GM19035 (cell line): Measurements from ENCODE around the gene MSRB2.

Experiments used
- ATAC-seq: cut with Tn5 transposase; IDR thresholded peaks from one replicate; pipeline ENCODE4 v1.9.1; 2021; ENCODE audit not compliant: unreplicated experiment

The MSRB2 gene

DNA sequence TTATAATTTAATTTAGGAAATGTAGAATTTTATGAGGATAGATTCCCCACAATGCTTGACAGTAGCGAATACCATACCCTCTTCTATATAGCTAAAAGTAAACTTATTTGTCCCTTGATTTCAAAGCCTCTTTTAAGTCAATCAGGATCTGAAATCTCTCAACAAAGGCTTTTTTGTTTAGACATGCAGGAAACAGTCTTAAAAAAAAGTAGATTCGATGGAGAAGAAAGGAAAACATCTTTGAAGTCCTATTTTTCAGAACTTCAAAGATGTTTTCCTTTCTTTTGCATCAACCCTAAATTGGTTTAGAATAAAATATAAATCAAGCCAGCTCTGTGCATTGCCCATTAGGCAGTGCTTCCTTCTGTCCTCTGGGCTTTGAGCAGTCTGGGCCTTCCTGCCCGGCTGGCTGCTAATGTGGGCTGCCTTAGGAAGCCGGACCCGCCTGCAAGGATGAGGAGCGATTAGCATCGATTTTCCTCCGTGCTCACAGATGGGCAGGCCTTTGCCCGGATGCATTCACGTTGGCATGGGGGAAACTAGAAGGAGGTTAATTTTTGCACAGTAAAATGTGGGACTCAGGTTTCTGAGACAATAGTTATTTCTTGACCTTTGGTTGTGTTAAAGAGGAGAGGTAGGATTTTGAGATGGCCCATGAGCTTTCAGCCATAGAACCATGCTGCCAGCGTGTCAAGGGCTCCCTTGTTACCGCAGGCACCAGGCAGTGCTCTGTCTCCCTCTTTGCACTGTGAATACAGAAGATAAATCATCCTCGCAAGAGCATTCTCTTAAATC is 15.5 kb downstream of the MSRB2 start:
- no peak for ATAC-seq

- ATAC-seq, result no peak
Measured at GRCh38 chr10:23111517-23112286, 16.3 kb downstream of the MSRB2 start.

DNA sequence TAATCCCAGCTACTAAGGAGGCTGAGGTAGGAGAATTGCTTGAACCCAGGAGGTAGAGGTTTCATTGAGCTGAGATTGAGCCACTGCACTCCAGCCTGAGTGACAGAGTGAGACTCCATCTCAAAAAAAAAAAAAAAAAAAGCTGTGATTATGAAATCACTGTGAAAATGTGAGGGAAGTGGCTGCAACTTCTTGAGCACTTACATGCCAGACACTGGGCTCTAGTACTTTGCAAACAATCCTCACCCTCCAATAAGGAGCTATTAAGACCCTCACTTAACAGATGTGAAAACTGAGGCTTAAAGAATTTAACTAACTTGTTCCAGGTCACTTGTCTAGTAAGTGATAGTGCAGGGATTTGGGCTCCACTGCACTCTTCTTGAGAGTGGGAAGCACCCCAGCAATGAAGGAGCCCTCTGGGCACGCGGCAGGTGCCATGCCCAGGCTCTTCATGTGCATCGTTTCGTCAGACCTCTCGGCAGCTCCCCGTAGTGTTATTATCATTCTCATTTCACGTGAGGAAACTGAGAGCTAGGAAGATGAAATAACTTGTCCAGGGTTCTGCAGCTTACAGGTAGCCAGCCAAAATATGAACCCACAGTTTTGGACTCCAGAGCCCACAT is 19.0 kb downstream of the MSRB2 start:
- no peak for ATAC-seq

- ATAC-seq, result no peak
Measured at GRCh38 chr10:23116486-23117205, 21.3 kb downstream of the MSRB2 start.

DNA sequence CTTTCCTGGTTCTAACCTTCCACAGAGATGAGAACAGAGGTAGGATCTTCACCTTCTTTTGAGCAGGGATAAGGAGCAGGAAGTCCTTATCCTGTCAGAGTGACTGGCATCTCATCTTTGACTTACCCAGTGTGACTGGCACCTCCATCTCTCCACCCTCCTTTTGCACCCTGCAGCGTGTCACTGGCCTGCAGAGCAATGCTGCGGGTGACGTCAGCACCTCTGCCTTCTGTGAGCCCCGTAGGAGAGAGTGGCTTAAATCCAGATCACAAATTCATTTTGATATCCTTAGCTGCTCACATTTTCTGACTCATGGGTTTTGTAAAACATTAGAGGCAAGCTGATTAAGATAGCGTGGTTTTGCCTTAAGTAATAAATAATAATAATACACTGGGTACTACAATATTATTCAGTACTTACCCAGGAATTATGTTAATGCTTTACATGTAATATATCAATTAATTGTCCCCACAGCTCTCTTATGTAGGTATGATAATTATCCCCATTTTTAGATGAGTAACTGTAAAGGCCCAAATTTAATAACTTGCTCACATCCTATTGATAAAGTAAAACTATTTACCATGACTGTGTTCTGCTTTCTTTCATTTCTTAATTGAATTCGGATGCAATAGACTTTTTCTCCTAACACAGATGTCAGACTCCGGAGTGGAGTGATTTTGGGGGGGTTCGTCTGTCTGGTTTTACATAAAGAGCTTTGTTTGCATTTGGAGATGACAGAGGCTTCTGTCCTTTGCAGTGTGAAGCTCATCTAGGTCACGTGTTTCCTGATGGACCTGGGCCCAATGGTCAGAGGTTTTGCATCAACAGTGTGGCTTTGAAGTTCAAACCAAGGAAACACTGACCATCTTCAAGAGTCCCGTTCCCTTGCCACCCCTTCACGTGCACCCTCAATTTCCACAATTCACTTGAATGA is 24.9 kb downstream of the MSRB2 start:
- ATAC-seq, result no peak

DNA sequence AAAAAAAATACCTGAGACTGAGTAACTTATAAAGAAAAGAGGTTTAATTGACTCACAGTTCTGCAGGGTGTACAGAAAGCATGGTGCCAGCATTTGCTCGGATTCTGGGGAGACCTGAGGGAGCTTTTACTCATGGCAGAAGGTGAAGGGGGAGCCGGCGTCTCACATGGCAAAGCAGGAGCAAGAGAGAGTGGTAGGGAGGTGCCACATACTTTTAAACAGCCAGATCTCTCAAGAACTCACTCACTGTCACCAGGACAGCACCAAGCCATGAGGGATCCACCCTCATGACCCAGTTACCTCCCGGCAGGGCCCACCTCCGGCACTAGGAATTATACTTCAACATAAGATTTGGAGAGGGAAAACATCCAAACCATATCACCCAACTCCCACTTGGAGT is 25.8 kb downstream of the MSRB2 start:
- no peak for ATAC-seq

GRCh38 chr10:23136462-23136861 is 41.1 kb downstream of the MSRB2 start:
- ATAC-seq, result no peak

GRCh38 chr10:23139677-23140076 is 44.3 kb downstream of the MSRB2 start:
- ATAC-seq, result no peak

DNA sequence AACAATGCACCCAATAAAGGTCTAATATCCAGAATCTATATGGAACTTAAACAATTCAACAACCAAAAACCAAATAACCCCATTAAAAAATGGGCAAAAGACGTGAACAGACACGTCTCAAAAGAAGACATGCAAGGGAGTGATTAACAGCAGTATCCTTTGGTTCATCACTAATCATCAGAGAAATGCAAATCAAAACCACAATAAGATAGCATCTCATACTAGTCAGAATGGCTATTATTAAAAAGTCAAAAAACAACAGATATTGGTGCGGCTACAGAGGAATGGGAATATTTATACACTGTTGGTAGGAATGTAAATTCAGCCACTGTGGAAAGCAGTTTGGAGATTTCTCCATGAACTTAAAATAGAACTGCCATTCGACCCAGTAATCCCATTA is 46.6 kb downstream of the MSRB2 start:
- ATAC-seq, result no peak

GRCh38 chr10:23146258-23146657 is 50.9 kb downstream of the MSRB2 start:
- ATAC-seq, result no peak

GRCh38 chr10:23147035-23147434 is 51.7 kb downstream of the MSRB2 start:
- ATAC-seq, result no peak

- ATAC-seq, result no peak
Measured at GRCh38 chr10:23148214-23148613, 52.8 kb downstream of the MSRB2 start.

DNA sequence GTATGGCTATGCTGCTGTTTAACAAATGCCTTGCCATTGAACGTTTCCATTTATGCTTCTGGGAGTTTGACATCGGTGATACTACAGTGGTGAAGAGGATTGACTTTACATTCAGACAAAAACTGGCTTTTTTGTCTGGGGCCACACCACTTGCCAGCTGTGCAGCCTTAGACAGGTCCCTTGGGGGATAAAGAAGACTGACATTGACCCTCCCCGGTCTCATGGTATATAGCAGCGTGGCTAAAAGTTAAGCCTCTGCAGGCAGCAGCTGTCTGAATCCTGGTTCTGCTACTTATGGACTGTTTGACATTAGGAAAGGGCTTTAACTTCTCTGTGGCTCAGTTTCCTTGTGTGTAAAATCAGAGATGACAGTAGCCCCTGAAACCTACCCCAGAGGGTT is 54.7 kb downstream of the MSRB2 start:
- ATAC-seq, result no peak

- ATAC-seq, result no peak
Measured at GRCh38 chr10:23150610-23151009, 55.2 kb downstream of the MSRB2 start.

GRCh38 chr10:23151071-23151470 is 55.7 kb downstream of the MSRB2 start:
- no peak for ATAC-seq

- ATAC-seq, result no peak
Measured at GRCh38 chr10:23155169-23155568, 59.8 kb downstream of the MSRB2 start.

DNA sequence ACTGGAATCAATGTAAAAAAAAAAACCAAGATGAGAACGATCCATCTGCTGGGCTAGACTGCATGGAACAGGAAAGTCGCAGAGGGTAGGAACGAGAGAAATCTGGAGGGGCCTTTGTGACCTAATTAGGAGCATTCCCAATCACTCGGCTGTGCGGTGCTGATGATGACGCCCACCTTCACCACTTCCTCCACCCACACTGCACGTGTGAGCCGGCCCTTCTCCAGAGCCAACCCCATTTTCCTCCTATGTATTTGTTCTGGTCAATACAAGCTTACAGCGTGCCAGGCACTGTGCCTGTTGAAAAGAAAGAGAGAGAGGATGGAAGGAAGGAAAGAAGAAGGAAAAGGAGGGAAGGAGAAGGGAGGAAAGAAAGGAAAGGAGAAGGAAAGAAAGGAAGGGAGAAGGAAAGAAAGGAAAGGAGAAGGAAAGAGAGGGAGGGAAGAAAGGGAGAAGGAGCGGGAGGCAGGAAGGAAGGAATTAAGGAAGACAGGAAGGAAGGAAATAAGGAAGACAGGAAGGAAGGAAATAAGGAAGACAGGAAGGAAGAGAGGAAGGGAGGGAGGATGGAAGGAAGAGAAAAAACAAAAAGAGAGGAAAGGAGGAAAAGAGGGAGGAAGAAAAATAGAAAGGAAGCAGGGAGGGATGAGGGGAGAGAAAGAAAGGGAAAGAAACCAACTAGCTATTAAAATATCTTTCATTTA is 61.2 kb downstream of the MSRB2 start:
- ATAC-seq, result no peak

DNA sequence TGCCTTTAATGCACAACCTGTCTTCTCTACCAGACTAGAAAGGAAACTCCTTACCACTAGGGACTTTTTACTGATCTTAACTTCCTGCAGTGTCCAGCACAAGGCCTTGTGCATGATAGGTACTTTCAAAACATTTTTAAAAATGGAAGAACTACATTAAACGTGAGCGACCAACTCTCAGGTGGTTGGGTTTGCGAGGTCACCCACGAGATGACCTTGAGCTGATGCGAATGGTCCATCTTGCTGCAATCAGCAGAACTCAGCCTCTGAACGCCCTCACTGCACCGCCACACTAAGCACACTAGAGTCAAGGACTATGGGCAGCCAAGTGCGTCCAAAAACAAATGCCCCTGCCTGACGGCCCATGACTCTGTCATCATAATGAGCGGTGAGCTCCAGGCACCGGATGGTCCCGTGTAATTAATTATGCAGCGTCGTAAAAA is 61.9 kb downstream of the MSRB2 start:
- peak; percentile 65 for ATAC-seq

- ATAC-seq, result peak; percentile 56
Measured at GRCh38 chr10:23157691-23158369, 62.5 kb downstream of the MSRB2 start.
